ENCODE results near the gene KCNJ9.

GRCh38 chr1:160050619-160051018, 30.7 kb upstream of the KCNJ9 start:
- TF ChIP-seq POLR2A (IDR thresholded peaks at IDR 0.05; ENCODE audit: low read depth, low read length) (no peak), POLR2AphosphoS5 (IDR thresholded peaks at IDR 0.05; ENCODE audit: low read depth, low read length) (no peak)
